Liver (tissue), 3 donors: ENCODE measurements around the gene ADGRV1.

ENCODE experiments used
- ATF3 ChIP-seq: IDR thresholded peaks from 2 replicates; pipeline ENCODE4 v1.6.1; 2016; ENCODE audit warnings: antibody characterized with exemption
- CTCF ChIP-seq: fragments of 150-350 bp; IDR thresholded peaks from 2 replicates; pipeline ENCODE4 v1.5.1; 2017; ENCODE audit warnings: improper control_type of control experiment, low read depth, low read length; ENCODE audit not compliant: missing input control
- GABPA ChIP-seq, 2 donors: IDR thresholded peaks in 1 of 2; conservative IDR thresholded peaks in 1 of 2; 2 replicates each; pipeline ENCODE4 v1.6.1; 2016; ENCODE audit warnings: antibody characterized with exemption in 2 of 2, mild to moderate bottlenecking in 1 of 2, moderate library complexity in 1 of 2
- JUND ChIP-seq, 2 donors: IDR thresholded peaks; 2 replicates each; pipeline ENCODE4 v1.6.1; 2016; ENCODE audit warnings: antibody characterized with exemption in 2 of 2
- RAD21 ChIP-seq, 2 donors: IDR thresholded peaks; 2 replicates each; pipeline ENCODE4 v1.6.1; 2016; ENCODE audit warnings: antibody characterized with exemption in 2 of 2, mild to moderate bottlenecking in 2 of 2
- SP1 ChIP-seq: IDR thresholded peaks from 2 replicates; pipeline ENCODE4 v1.6.1; 2018; ENCODE audit warnings: antibody characterized with exemption, mild to moderate bottlenecking
- TAF1 ChIP-seq: conservative IDR thresholded peaks from 2 replicates; pipeline ENCODE4 v1.6.1; 2016; ENCODE audit warnings: antibody characterized with exemption, mild to moderate bottlenecking
- YY1 ChIP-seq: IDR thresholded peaks from 2 replicates; pipeline ENCODE4 v1.6.1; 2016; ENCODE audit warnings: antibody characterized with exemption, mild to moderate bottlenecking
- donor health status: healthy.
- donor health status: healthy.

GRCh38 chr5:91188755-91189154 lies 630.2 kb downstream of the ADGRV1 start:
- TF ChIP-seq CTCF (no peak), ATF3 (no peak), SP1 (no peak), GABPA (IDR thresholded peaks at IDR 0.05 in 1 of 2, conservative IDR thresholded peaks at IDR 0.05 in 1 of 2) (no peak), JUND (IDR thresholded peaks at IDR 0.05) (no peak), TAF1 (no peak), RAD21 (IDR thresholded peaks at IDR 0.05) (no peak), YY1 (no peak)
